H1 (cell line): Measurements from ENCODE around the gene SPRING1. TPM values are rescaled to one million over a fixed set of nuclear protein-coding genes. Genes with fewer than 3 reads are reported as not detected.

Experiments used
- CEBPB ChIP-seq: IDR thresholded peaks from 2 replicates; pipeline ENCODE4 v1.6.1; 2012; ENCODE audit warnings: low read depth, low read length
- CREB1 ChIP-seq: IDR thresholded peaks from 2 replicates; pipeline ENCODE4 v1.6.1; 2012; ENCODE audit warnings: inconsistent platforms
- CTCF ChIP-seq, 3 experiments: IDR thresholded peaks; 1 replicate in 2 of 3; 2 replicates in 1 of 3; pipeline versions ENCODE4 v1.5.1 to v1.6.1; 2011; ENCODE audit warnings: low read length in 3 of 3, mild to moderate bottlenecking in 3 of 3, inconsistent platforms in 2 of 3, low read depth in 1 of 3, moderate library complexity in 1 of 3; ENCODE audit not compliant: insufficient read depth in 1 of 3; ENCODE audit errors: control extremely low read depth in 1 of 3
- E2F6 ChIP-seq: IDR thresholded peaks from 2 replicates; pipeline ENCODE4 v1.6.1; 2012; ENCODE audit warnings: inconsistent platforms
- EGR1 ChIP-seq: IDR thresholded peaks from 2 replicates; pipeline ENCODE4 v1.6.1; 2011; ENCODE audit warnings: low read depth, low read length, borderline replicate concordance
- FOSL1 ChIP-seq: IDR thresholded peaks from 2 replicates; pipeline ENCODE4 v1.6.1; 2011; ENCODE audit warnings: mild to moderate bottlenecking, low read depth, low read length, moderate library complexity; ENCODE audit not compliant: insufficient read depth
- HDAC2 ChIP-seq, 2 experiments: fragments of 300-600 bp in 1 of 2; sonication (generic) in 1 of 2; IDR thresholded peaks; 2 replicates each; pipeline ENCODE4 v1.6.1; 2011 to 2012; ENCODE audit warnings: low read depth in 2 of 2, low read length in 2 of 2, mild to moderate bottlenecking in 2 of 2, moderate library complexity in 2 of 2, borderline replicate concordance in 1 of 2, inconsistent platforms in 1 of 2
- JUND ChIP-seq: IDR thresholded peaks from 2 replicates; pipeline ENCODE4 v1.6.1; 2011; ENCODE audit warnings: mild to moderate bottlenecking, improper control_type of control experiment, low read length
- KDM4A ChIP-seq: IDR thresholded peaks from one replicate; pipeline ENCODE4 v1.7.1; 2012; ENCODE audit warnings: low read depth, mild to moderate bottlenecking, moderate library complexity, low read length, inconsistent platforms; ENCODE audit not compliant: severe bottlenecking
- KDM5A ChIP-seq: fragments of 200-600 bp; IDR thresholded peaks from 2 replicates; pipeline ENCODE4 v1.7.1; 2012; ENCODE audit warnings: mild to moderate bottlenecking, low read length, inconsistent platforms, mixed read lengths
- MAX ChIP-seq: IDR thresholded peaks from 2 replicates; pipeline ENCODE4 v1.6.1; 2012; ENCODE audit warnings: inconsistent platforms
- NRF1 ChIP-seq: IDR thresholded peaks from 2 replicates; pipeline ENCODE4 v1.6.1; 2011; ENCODE audit warnings: mild to moderate bottlenecking, low read depth, low read length, improper control_type of control experiment
- PHF8 ChIP-seq: fragments of 200-600 bp; sonication (generic); conservative IDR thresholded peaks from 2 replicates; pipeline ENCODE4 v1.7.1; 2012; ENCODE audit warnings: low read depth, mild to moderate bottlenecking, inconsistent platforms, low read length, moderate library complexity
- POLR2AphosphoS5 ChIP-seq: IDR thresholded peaks from 2 replicates; pipeline ENCODE4 v1.6.1; 2011; ENCODE audit warnings: low read depth, low read length
- SP1 ChIP-seq: IDR thresholded peaks from 2 replicates; pipeline ENCODE4 v1.6.1; 2011; ENCODE audit warnings: low read depth, low read length
- SP4 ChIP-seq: IDR thresholded peaks from 2 replicates; pipeline ENCODE4 v1.6.1; 2012; ENCODE audit warnings: low read length, inconsistent platforms
- SRF ChIP-seq: IDR thresholded peaks from 2 replicates; pipeline ENCODE4 v1.6.1; 2011; ENCODE audit warnings: mild to moderate bottlenecking, low read depth, low read length, moderate library complexity
- TBP ChIP-seq: IDR thresholded peaks from 2 replicates; pipeline ENCODE4 v1.6.1; 2011; ENCODE audit warnings: low read depth, low read length, improper control_type of control experiment
- USF2 ChIP-seq: IDR thresholded peaks from 2 replicates; pipeline ENCODE4 v1.6.1; 2011; ENCODE audit warnings: low read length, improper control_type of control experiment
- polyA plus RNA-seq, 7 experiments: library from polyadenylated mRNA; depleted of rRNA in 3 of 7; stranded (reverse) in 5 of 7; unstranded in 2 of 7; fragments of >200 nt in 5 of 7; fragments of 200-250 nt in 2 of 7; gene quantifications; 1 replicate in 5 of 7; 2 replicates in 1 of 7; 4 replicates in 1 of 7; pipeline versions ENCODE4 v1.2.1 to v1.2.3, GENCODE V29; 2011 to 2013; ENCODE audit warnings: missing spikeins in 2 of 7, mixed read lengths in 2 of 7
- total RNA-seq: library from RNA; stranded (reverse); fragmentation: NEBNext Ultra II Directional; extraction: Animal tissue kit (Norgen Biotek cat#: 25700); gene quantifications from 2 replicates; pipeline ENCODE4 v1.2.1, GENCODE V29; 2021

The SPRING1 gene
- total and polyA plus RNA-seq, 2 of the 8 experiments (the other 6 are each of a cell fraction or from before 2014, with no cell fraction given) = 14.3 to 46.5 TPM

GRCh38 chr12:116737774-116738657, at the start of gene SPRING1, which contains the start of gene RNFT2 (continued):
- TF ChIP-seq CTCF (IDR thresholded peaks at IDR 0.05; ENCODE audit: control extremely low read depth in 1 of 3, insufficient read depth in 1 of 3, low read depth in 1 of 3, low read length in 3 of 3) (peak in 1 of 3 experiments; percentile 28; a peak in 1 of 4 replicates), HDAC2 (IDR thresholded peaks at IDR 0.05; ENCODE audit: borderline replicate concordance in 1 of 2, low read depth in 2 of 2, low read length in 2 of 2) (0 out of 4 replicates have a peak, but pooled peaks of 1 of the 2 experiments have one; percentile 47), KDM5A (no peak; the same call in 1 of the 2 replicates), USF2 (peak; percentile 91), JUND (peak; percentile 21; the same call in 1 of the 2 replicates), TBP (peak; percentile 41; the same call in 1 of the 2 replicates), POLR2AphosphoS5 (peak; percentile 35; the same call in 1 of the 2 replicates), EGR1 (peak; percentile 65; the same call in 1 of the 2 replicates), SP4 (peak; percentile 83; the same call in 1 of the 2 replicates), KDM4A (peak; percentile 64), CREB1 (peak; percentile 95), MAX (peak; percentile 60), PHF8 (peak; percentile 75), FOSL1 (peak; percentile 98), SRF (no peak), CEBPB (no peak), SP1 (peak; percentile 97), NRF1 (no peak; the same call in 1 of the 2 replicates), E2F6 (peak; percentile 49)
